SK-N-SH (cell line): ENCODE results near the gene HLA-A. TPM values are rescaled to one million over a fixed set of nuclear protein-coding genes. Genes with fewer than 3 reads are reported as not detected.

Source experiments
- CTCF ChIA-PET: fragments of 300-600, 350-600 bp; formaldehyde crosslinking; extraction: SDS; loops from one replicate; lab custom pipeline; 2021; lab: Yijun Ruan, JAX
- POLR2A ChIA-PET: fragments of 350-600 bp; sonication (Branson Sonifier 250); formaldehyde crosslinking; extraction: SDS; loops from one replicate; lab custom pipeline; 2020; ENCODE audit warnings: antibody characterized with exemption, inconsistent platforms; lab: Yijun Ruan, JAX
- DNase-seq: peaks from one replicate; pipeline ENCODE4 v3.0.0; 2012
- H2AFZ ChIP-seq: fragments of 200-600 bp; sonication (generic); 2 replicates; pipeline ENCODE4 v1.8.1; 2016; ENCODE audit warnings: antibody characterized with exemption, mild to moderate bottlenecking, low read depth
- H3F3A ChIP-seq: fragments of 200-600 bp; sonication (generic); replicated peaks from 2 replicates; pipeline ENCODE3; 2016; ENCODE audit warnings: antibody characterized with exemption, mild to moderate bottlenecking; ENCODE audit not compliant: insufficient read depth
- H3K27ac ChIP-seq, 2 experiments: fragments of 200-500 bp in 1 of 2; fragments of 200-600 bp in 1 of 2; sonication (Bioruptor generic) in 1 of 2; sonication (generic), shearing (Covaris generic) in 1 of 2; 2 replicates each; pipeline versions ENCODE4 v1.5.1 to v1.6.1; 2014 to 2016; ENCODE audit warnings: low read depth in 2 of 2, inconsistent platforms in 1 of 2, low read length in 1 of 2, mild to moderate bottlenecking in 1 of 2, mixed read lengths in 1 of 2
- H3K27me3 ChIP-seq: fragments of 200-600 bp; sonication (generic), shearing (Covaris generic); 2 replicates; pipeline ENCODE4 v1.6.1; 2016; ENCODE audit warnings: mixed run types; ENCODE audit not compliant: insufficient read depth
- H3K36me3 ChIP-seq, 2 experiments: fragments of 200-500 bp in 1 of 2; fragments of 200-600 bp in 1 of 2; sonication (Bioruptor generic) in 1 of 2; sonication (generic) in 1 of 2; replicated peaks in 1 of 2; 2 replicates each; pipeline versions ENCODE3 to v1.5.1; 2014 to 2016; ENCODE audit warnings: low read length in 1 of 2, mild to moderate bottlenecking in 1 of 2; ENCODE audit not compliant: insufficient read depth in 2 of 2, control insufficient read depth in 1 of 2
- H3K4me1 ChIP-seq, 2 experiments: fragments of 200-500 bp in 1 of 2; fragments of 200-600 bp in 1 of 2; sonication (Bioruptor generic) in 1 of 2; sonication (generic), shearing (Covaris generic) in 1 of 2; 2 replicates each; pipeline versions ENCODE4 v1.5.1 to v1.6.1; 2014 to 2016; ENCODE audit warnings: low read depth in 1 of 2, low read length in 1 of 2, mixed run types in 1 of 2; ENCODE audit not compliant: insufficient read depth in 2 of 2, control insufficient read depth in 1 of 2
- H3K4me2 ChIP-seq: fragments of 200-600 bp; sonication (generic), shearing (Covaris generic); 2 replicates; pipeline ENCODE4 v1.6.1; 2017; ENCODE audit warnings: mixed run types
- H3K4me3 ChIP-seq, 2 experiments: fragments of 200-500 bp in 1 of 2; fragments of 200-600 bp in 1 of 2; sonication (Bioruptor generic) in 1 of 2; sonication (generic), shearing (Covaris generic) in 1 of 2; 2 replicates each; pipeline versions ENCODE4 v1.5.1 to v1.8.1; 2014 to 2016; ENCODE audit warnings: low read depth in 2 of 2, inconsistent platforms in 1 of 2, low read length in 1 of 2, mild to moderate bottlenecking in 1 of 2, mixed read lengths in 1 of 2, moderate library complexity in 1 of 2
- H3K79me2 ChIP-seq: fragments of 200-600 bp; sonication (generic); 2 replicates; pipeline ENCODE4 v1.8.1; 2017; ENCODE audit warnings: mild to moderate bottlenecking; ENCODE audit not compliant: insufficient read depth
- H3K9ac ChIP-seq: fragments of 200-600 bp; sonication (generic); 2 replicates; pipeline ENCODE4 v1.6.1; 2017; ENCODE audit warnings: mixed run types
- H3K9me2 ChIP-seq: fragments of 200-600 bp; sonication (generic); 2 replicates; pipeline ENCODE4 v1.6.1; 2017; ENCODE audit warnings: mixed run types
- H3K9me3 ChIP-seq: fragments of 200-600 bp; sonication (generic); 2 replicates; pipeline ENCODE4 v1.6.1; 2017; ENCODE audit warnings: mixed run types, mild to moderate bottlenecking, moderate library complexity
- H4K20me1 ChIP-seq: fragments of 200-600 bp; sonication (generic); 2 replicates; pipeline ENCODE4 v1.6.1; 2017; ENCODE audit warnings: mild to moderate bottlenecking, mixed run types; ENCODE audit not compliant: insufficient read depth
- CHD2 ChIP-seq: fragments of 150-350 bp; IDR thresholded peaks from 2 replicates; pipeline ENCODE4 v1.6.1; 2018; ENCODE audit warnings: low read length; ENCODE audit not compliant: partially characterized antibody
- ELF1 ChIP-seq: IDR thresholded peaks from 2 replicates; pipeline ENCODE4 v1.4.0; 2012
- EP300 ChIP-seq, 2 experiments: IDR thresholded peaks; 2 replicates each; pipeline versions ENCODE4 v1.4.0 to v1.6.1; 2012; ENCODE audit warnings: borderline replicate concordance in 1 of 2, low read depth in 1 of 2, low read length in 1 of 2
- EZH2phosphoT487 ChIP-seq: fragments of 200-600 bp; sonication (generic); IDR thresholded peaks from 2 replicates; pipeline ENCODE4 v1.6.1; 2017; ENCODE audit warnings: low read depth, mixed run types, mild to moderate bottlenecking, antibody characterized with exemption, moderate library complexity, borderline replicate concordance
- FOSL2 ChIP-seq: IDR thresholded peaks from 2 replicates; pipeline ENCODE4 v1.4.0; 2012; ENCODE audit warnings: low read depth, mild to moderate bottlenecking, moderate library complexity, borderline replicate concordance
- FOXJ3 ChIP-seq: sonication (generic); formaldehyde crosslinking; IDR thresholded peaks from 2 replicates; pipeline ENCODE4 v1.5.1; 2020; ENCODE audit warnings: mild to moderate bottlenecking, missing genetic modification reagents
- FOXM1 ChIP-seq: IDR thresholded peaks from 2 replicates; pipeline ENCODE4 v1.4.0; 2012; ENCODE audit warnings: low read depth, mild to moderate bottlenecking
- GABPA ChIP-seq: IDR thresholded peaks from 2 replicates; pipeline ENCODE4 v1.4.0; 2012; ENCODE audit warnings: low read depth, mild to moderate bottlenecking
- GATA2 ChIP-seq: sonication (generic); formaldehyde crosslinking; IDR thresholded peaks from 2 replicates; pipeline ENCODE4 v1.5.0; 2020; ENCODE audit warnings: mild to moderate bottlenecking, missing genetic modification reagents
- IRF3 ChIP-seq: fragments of 150-350 bp; IDR thresholded peaks from 2 replicates; pipeline ENCODE4 v1.6.1; 2016; ENCODE audit warnings: mild to moderate bottlenecking, low read depth, low read length
- MXI1 ChIP-seq: IDR thresholded peaks from 2 replicates; pipeline ENCODE4 v1.6.1; 2012; ENCODE audit warnings: mild to moderate bottlenecking, low read depth, low read length, improper control_type of control experiment
- NRF1 ChIP-seq: IDR thresholded peaks from 2 replicates; pipeline ENCODE4 v1.6.1; 2012; ENCODE audit warnings: low read depth, mild to moderate bottlenecking, low read length
- POLR2AphosphoS5 ChIP-seq: IDR thresholded peaks from 2 replicates; pipeline ENCODE4 v1.6.1; 2012; ENCODE audit warnings: low read depth, low read length
- RCOR1 ChIP-seq: fragments of 150-350 bp; IDR thresholded peaks from 2 replicates; pipeline ENCODE4 v1.6.1; 2017; ENCODE audit warnings: antibody characterized with exemption, low read length
- REST ChIP-seq: IDR thresholded peaks from 2 replicates; pipeline ENCODE4 v1.6.1; 2012; ENCODE audit warnings: mild to moderate bottlenecking, low read depth, low read length, moderate library complexity
- RFX5 ChIP-seq: IDR thresholded peaks from 2 replicates; pipeline ENCODE4 v1.6.1; 2012; ENCODE audit warnings: mild to moderate bottlenecking, improper control_type of control experiment, low read length
- RXRA ChIP-seq: IDR thresholded peaks from 2 replicates; pipeline ENCODE4 v1.4.0; 2012; ENCODE audit warnings: low read depth, mild to moderate bottlenecking, borderline replicate concordance
- TEAD4 ChIP-seq: IDR thresholded peaks from 2 replicates; pipeline ENCODE4 v1.4.0; 2012; ENCODE audit warnings: mild to moderate bottlenecking, borderline replicate concordance; ENCODE audit not compliant: insufficient read depth
- YY1 ChIP-seq: IDR thresholded peaks from 2 replicates; pipeline ENCODE4 v1.4.0; 2012; ENCODE audit warnings: low read depth, mild to moderate bottlenecking
- WGBS: methylation state at CpG from one replicate; pipeline ENCODE4 v1.1.6; 2017; ENCODE audit warnings: low lambda C conversion rate; 5-methylcytosine and 5-hydroxymethylcytosine counted together
- polyA plus RNA-seq, 3 experiments: library from polyadenylated mRNA; depleted of rRNA; stranded (reverse); fragments of >200 nt; gene quantifications; 2 replicates each; pipeline ENCODE4 v1.2.3, GENCODE V29; 2012
- TF ChIP-seq, protein P1 (sequence below): fragments of 200-600 bp; sonication (generic); IDR thresholded peaks from 2 replicates; pipeline ENCODE4 v1.6.1; 2017; ENCODE audit warnings: antibody characterized with exemption, mild to moderate bottlenecking, moderate library complexity

HLA-A gene
- polyA plus RNA-seq, 1 of the 3 experiments (the other 2 are of a cell fraction): 312 TPM

DNA sequence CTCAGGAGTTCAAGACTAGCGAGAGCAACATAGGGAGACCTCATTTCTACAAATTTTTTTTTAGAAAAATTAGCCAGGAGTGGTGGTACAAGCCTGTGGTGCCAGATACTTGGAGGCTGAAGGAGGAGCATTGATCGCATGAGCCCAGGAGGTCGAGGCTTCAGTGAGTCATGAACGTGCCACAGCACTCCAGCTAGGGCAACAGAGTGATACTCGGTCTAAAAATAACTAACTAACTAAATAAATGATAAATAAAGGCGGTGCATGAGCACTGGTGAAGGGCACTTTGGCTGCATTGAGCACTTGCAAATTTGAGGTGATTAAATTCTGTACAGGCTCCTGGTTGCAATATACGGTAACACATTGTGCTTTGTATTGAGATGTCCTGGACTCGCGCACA lies 13.5 kb downstream of the HLA-A start (continued):
- TF ChIP-seq IRF3 (no peak), EP300 (IDR thresholded peaks at IDR 0.05; ENCODE audit: borderline replicate concordance in 1 of 2, low read depth in 1 of 2, low read length in 1 of 2) (no peak), NRF1 (no peak)

DNA sequence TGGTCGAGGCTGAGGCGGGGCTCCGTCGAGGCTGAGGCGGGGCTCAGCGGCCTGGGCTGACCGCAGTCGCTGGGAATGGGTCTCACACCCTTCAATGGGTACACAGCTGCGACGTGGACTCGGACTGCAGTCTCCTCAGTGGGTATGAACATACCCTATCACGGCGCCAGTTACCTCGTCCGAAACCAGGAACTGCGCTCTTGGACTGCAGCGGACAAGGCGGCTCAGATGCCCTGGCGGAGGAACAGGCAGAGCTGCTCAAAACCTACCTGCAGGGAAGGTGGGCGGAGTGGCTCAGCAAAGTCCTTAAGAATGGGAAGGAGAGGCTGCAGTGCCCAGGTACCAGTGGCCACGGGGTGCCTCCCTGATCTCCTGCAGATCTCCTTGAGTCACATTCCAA lies 14.2 kb downstream of the HLA-A start:
- H3K9me2 ChIP-seq: no peaks in the 10 kb centered on the region
- no peaks in the 10 kb centered on the region for H3K27me3 ChIP-seq
- no peaks in the 10 kb centered on the region for H3K79me2 ChIP-seq
- TF ChIP-seq TEAD4: no peak
- no peak for TF ChIP-seq GATA2
- TF ChIP-seq FOXJ3: no peak
- TF ChIP-seq POLR2AphosphoS5: no peak
- no peak for TF ChIP-seq MXI1
- TF ChIP-seq RFX5: no peak
- TF ChIP-seq GABPA: no peak
- TF ChIP-seq CHD2: no peak
- TF ChIP-seq, all 33 proteins: peak for 0
- H2AFZ ChIP-seq: no peak overlapping the region
- H3K4me1 ChIP-seq: no peaks in the 10 kb centered on the region; a peak in 1 of 4 replicates
- POLR2A ChIA-PET: no interaction called here
- no peak for DNase-seq
- no peak overlapping the region for H3K9ac ChIP-seq
- 94% methylated on average over 13 of the region's 21 CpGs for WGBS
- H4K20me1 ChIP-seq: no peaks in the 10 kb centered on the region
- no peaks in the 10 kb centered on the region for H3F3A ChIP-seq
- no peak overlapping the region for H3K4me3 ChIP-seq
- CTCF ChIA-PET: no interaction called here
- no peaks in the 10 kb centered on the region for H3K9me3 ChIP-seq
- no peak overlapping the region for H3K4me2 ChIP-seq
- H3K27ac ChIP-seq: no peak overlapping the region
- no peaks in the 10 kb centered on the region for H3K36me3 ChIP-seq

DNA sequence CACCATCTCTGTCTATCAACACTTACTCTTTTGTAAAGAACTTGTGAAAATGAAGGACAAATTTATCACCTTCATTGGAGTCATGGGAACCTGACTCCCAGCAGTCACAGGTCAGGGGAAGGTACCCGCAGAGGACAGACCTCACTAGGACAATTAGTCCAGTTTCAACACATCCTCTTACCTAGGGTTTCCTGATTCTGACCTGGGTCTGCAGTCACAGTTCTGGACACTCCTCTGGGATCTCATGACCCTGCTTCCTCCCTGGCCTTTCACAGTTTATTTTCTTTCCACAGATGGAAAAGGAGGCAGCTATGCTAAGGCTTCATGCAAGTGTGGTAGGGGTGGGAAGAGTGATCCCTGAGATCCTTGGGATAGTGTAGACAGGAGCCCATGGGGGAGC lies 15.7 kb downstream of the HLA-A start:
- H3K4me2 ChIP-seq: no peak overlapping the region
- H3K27ac ChIP-seq: no peak overlapping the region
- no peaks in the 10 kb centered on the region for H3K27me3 ChIP-seq
- H2AFZ ChIP-seq: no peak overlapping the region
- H3K79me2 ChIP-seq: no peaks in the 10 kb centered on the region
- H3K9ac ChIP-seq: no peak overlapping the region
- H3K36me3 ChIP-seq: no peaks in the 10 kb centered on the region
- CTCF ChIA-PET: no interaction called here
- peaks cover 0 to 3% of the 10 kb centered on the region in 2 experiments; a peak in 3 of 4 replicates for H3K4me1 ChIP-seq
- 100% methylated on average over 1 of the region's 1 CpG for WGBS
- no peak overlapping the region for H3K4me3 ChIP-seq
- H3K9me3 ChIP-seq: no peaks in the 10 kb centered on the region
- H3F3A ChIP-seq: no peaks in the 10 kb centered on the region
- no peak for DNase-seq
- POLR2A ChIA-PET: no interaction called here
- no peaks in the 10 kb centered on the region for H4K20me1 ChIP-seq
- H3K9me2 ChIP-seq: no peaks in the 10 kb centered on the region
- no peak for TF ChIP-seq EP300 (IDR thresholded peaks at IDR 0.05; ENCODE audit: borderline replicate concordance in 1 of 2, low read depth in 1 of 2, low read length in 1 of 2)
- no peak for TF ChIP-seq REST
- TF ChIP-seq RXRA: no peak
- TF ChIP-seq YY1: no peak
- TF ChIP-seq, protein P1, sequence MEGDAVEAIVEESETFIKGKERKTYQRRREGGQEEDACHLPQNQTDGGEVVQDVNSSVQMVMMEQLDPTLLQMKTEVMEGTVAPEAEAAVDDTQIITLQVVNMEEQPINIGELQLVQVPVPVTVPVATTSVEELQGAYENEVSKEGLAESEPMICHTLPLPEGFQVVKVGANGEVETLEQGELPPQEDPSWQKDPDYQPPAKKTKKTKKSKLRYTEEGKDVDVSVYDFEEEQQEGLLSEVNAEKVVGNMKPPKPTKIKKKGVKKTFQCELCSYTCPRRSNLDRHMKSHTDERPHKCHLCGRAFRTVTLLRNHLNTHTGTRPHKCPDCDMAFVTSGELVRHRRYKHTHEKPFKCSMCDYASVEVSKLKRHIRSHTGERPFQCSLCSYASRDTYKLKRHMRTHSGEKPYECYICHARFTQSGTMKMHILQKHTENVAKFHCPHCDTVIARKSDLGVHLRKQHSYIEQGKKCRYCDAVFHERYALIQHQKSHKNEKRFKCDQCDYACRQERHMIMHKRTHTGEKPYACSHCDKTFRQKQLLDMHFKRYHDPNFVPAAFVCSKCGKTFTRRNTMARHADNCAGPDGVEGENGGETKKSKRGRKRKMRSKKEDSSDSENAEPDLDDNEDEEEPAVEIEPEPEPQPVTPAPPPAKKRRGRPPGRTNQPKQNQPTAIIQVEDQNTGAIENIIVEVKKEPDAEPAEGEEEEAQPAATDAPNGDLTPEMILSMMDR: no peak
- TF ChIP-seq FOXM1: no peak
- no peak for TF ChIP-seq ELF1
- no peak for TF ChIP-seq RFX5
- no peak for TF ChIP-seq FOSL2
- no peak for TF ChIP-seq EZH2phosphoT487
- no peak for TF ChIP-seq POLR2AphosphoS5
- TF ChIP-seq RCOR1: no peak
